HG03469 (cell line): ENCODE data around the gene NOBOX.
A peak's percentile ranks its signal among the peaks of the same experiment; 100 is the strongest.
"Not testable (repeated sequence)": the region's sequence is repeated elsewhere in the genome, so short reads cannot be mapped to it uniquely, and the experiment has no call there.

Experiments
- ATAC-seq: cut with Tn5 transposase; IDR thresholded peaks from one replicate; pipeline ENCODE4 v1.9.1; 2021; ENCODE audit warnings: mild to moderate bottlenecking, moderate library complexity, moderate number of reproducible peaks; ENCODE audit not compliant: unreplicated experiment

The NOBOX gene

GRCh38 chr7:144403649-144404061 lies at the start of gene NOBOX:
Gene NOBOX, minus strand, starts transcription at chr7:144403693.
- ATAC-seq, result no peak

- ATAC-seq, result no peak
These were observed 48.6 kb upstream of the NOBOX start for GRCh38 chr7:144452064-144452463.

GRCh38 chr7:144445590-144445989 lies 42.1 kb upstream of the NOBOX start:
- ATAC-seq, result no peak

GRCh38 chr7:144439717-144440205 lies 36.3 kb upstream of the NOBOX start:
- ATAC-seq, result no peak

- no peak for ATAC-seq
These were observed 35.3 kb upstream of the NOBOX start for GRCh38 chr7:144438759-144439158.

GRCh38 chr7:144437370-144438191 lies 34.1 kb upstream of the NOBOX start:
- ATAC-seq, result peak; percentile 82

- ATAC-seq, result no peak
These were observed 33.0 kb upstream of the NOBOX start for GRCh38 chr7:144436500-144436899.

GRCh38 chr7:144428431-144428830 lies 24.9 kb upstream of the NOBOX start:
- ATAC-seq, result no peak

GRCh38 chr7:144427539-144427938 lies 24.0 kb upstream of the NOBOX start:
- not testable (repeated sequence) for ATAC-seq

GRCh38 chr7:144418931-144419330 lies 15.4 kb upstream of the NOBOX start:
- ATAC-seq, result not testable (repeated sequence)

- no peak for ATAC-seq
These were observed 12.8 kb upstream of the NOBOX start for GRCh38 chr7:144416341-144416740.

- no peak for ATAC-seq
These were observed 12.4 kb upstream of the NOBOX start for GRCh38 chr7:144415858-144416257.

- no peak for ATAC-seq
These were observed 11.3 kb upstream of the NOBOX start for GRCh38 chr7:144414815-144415214.

- no peak for ATAC-seq
These were observed 6.9 kb upstream of the NOBOX start for GRCh38 chr7:144410441-144410840.

GRCh38 chr7:144408121-144408520 lies 4.6 kb upstream of the NOBOX start:
- no peak for ATAC-seq

- no peak for ATAC-seq
These were observed 3.9 kb upstream of the NOBOX start for GRCh38 chr7:144407266-144407931.

- ATAC-seq, result no peak
These were observed 1.5 kb upstream of the NOBOX start for GRCh38 chr7:144404946-144405345.

GRCh38 chr7:144403102-144403501 lies 391 bp downstream of the NOBOX start:
- no peak for ATAC-seq

- no peak for ATAC-seq
These were observed 2.0 kb downstream of the NOBOX start for GRCh38 chr7:144401490-144401889.

GRCh38 chr7:144399946-144400345 lies 3.5 kb downstream of the NOBOX start:
- ATAC-seq, result no peak

- ATAC-seq, result no peak
These were observed 4.6 kb downstream of the NOBOX start for GRCh38 chr7:144398911-144399310.

GRCh38 chr7:144398291-144398690 lies 5.2 kb downstream of the NOBOX start:
- ATAC-seq, result no peak
